ENCODE measurements around the gene DENND4C.

- no peak for TF ChIP-seq EZH2phosphoT487 (IDR thresholded peaks at IDR 0.05; ENCODE audit: borderline replicate concordance, low read depth, low read length)
- no peak for TF ChIP-seq CTCF (conservative IDR thresholded peaks at IDR 0.05; ENCODE audit: low read length)
Measured at GRCh38 chr9:19246891-19247290, 16.4 kb downstream of the DENND4C start.
